ENCODE results near the gene CLCN2.

DNA sequence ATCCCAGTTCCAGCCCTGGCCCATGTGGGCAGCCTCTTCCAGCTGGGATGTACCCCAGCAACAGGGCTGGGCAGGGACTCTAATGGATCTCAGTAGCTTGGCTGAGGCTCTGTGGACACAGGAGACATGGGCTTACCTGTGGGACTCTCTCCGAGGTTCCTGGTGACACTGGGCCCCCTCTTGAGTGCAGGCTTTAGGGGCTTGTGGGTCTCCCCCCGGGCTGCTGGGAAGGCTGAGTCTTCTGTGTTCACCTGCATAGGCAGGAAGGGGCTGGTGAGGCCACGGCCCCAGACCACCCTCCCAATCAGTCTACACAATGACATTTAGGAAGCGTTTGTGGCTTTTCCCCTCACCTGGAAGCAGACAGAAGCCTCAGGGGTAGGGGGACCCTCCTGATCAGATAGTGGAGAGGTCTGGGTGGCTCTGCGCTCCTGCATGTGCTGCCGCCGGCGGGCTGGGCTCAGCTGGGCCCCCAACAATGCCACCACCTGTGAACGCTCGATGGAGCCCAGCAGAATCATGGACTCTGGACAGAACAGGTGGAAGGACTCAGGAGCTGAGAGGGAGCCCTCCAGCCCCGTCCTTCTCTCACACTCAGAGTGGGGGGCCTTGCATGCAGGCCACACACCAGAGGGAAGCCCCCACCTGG lies 8.4 kb downstream of the CLCN2 start:
- TF ChIP-seq, protein P1, sequence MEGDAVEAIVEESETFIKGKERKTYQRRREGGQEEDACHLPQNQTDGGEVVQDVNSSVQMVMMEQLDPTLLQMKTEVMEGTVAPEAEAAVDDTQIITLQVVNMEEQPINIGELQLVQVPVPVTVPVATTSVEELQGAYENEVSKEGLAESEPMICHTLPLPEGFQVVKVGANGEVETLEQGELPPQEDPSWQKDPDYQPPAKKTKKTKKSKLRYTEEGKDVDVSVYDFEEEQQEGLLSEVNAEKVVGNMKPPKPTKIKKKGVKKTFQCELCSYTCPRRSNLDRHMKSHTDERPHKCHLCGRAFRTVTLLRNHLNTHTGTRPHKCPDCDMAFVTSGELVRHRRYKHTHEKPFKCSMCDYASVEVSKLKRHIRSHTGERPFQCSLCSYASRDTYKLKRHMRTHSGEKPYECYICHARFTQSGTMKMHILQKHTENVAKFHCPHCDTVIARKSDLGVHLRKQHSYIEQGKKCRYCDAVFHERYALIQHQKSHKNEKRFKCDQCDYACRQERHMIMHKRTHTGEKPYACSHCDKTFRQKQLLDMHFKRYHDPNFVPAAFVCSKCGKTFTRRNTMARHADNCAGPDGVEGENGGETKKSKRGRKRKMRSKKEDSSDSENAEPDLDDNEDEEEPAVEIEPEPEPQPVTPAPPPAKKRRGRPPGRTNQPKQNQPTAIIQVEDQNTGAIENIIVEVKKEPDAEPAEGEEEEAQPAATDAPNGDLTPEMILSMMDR (IDR thresholded peaks at IDR 0.05), result no peak
- no peak for TF ChIP-seq POLR2A (IDR thresholded peaks at IDR 0.05)

Measured in vagina (tissue), 2 donors.